ENCODE data around the gene ITGAE. TPM values are rescaled to one million over a fixed set of nuclear protein-coding genes. Genes with fewer than 3 reads are reported as not detected.

Gene ITGAE
- total RNA-seq, 1 experiment from 2014 or later: 20.9 TPM

- ChIA-PET CTCF (no interaction called here), POLR2A (no interaction called here)
- no peaks in the 10 kb centered on the region for H3K9me3 ChIP-seq (ENCODE audit: control insufficient read depth, insufficient read depth, low read depth, low read length)
- no peaks in the 10 kb centered on the region for H3K27me3 ChIP-seq (ENCODE audit: control insufficient read depth, insufficient read depth, low read length)
- H3K4me3 ChIP-seq (ENCODE audit: low read depth in 2 of 2, low read length in 2 of 2): no peak overlapping the region
- ATAC-seq (no peak), DNase-seq (ENCODE audit: low read depth, low spot score) (no peak)
- no peaks in the 10 kb centered on the region for H3K36me3 ChIP-seq (ENCODE audit: control insufficient read depth, insufficient read depth, low read length)
- no TSS peak for BruUV-seq (replicated peaks)
- no peaks in the 10 kb centered on the region for H3K4me1 ChIP-seq (ENCODE audit: control insufficient read depth, insufficient read depth, low read length)
- in situ Hi-C loops (cut with HindIII; ENCODE audit: low pct_unique_long_range_greater_than_20kb, low sequenced_read_pairs) (no loop called here), intact Hi-C loops (cut with micrococcal nuclease; ENCODE audit: unreplicated experiment) (no loop called here)
- H3K27ac ChIP-seq (ENCODE audit: low read length): no peak overlapping the region
- TF ChIP-seq CTCF (IDR thresholded peaks at IDR 0.05): no peak
- TF ChIP-seq REST (IDR thresholded peaks at IDR 0.05; ENCODE audit: insufficient read depth in 1 of 2, low read depth in 2 of 2, low read length in 1 of 2): no peak
- no peak for TF ChIP-seq TCF7L2 (IDR thresholded peaks at IDR 0.05; ENCODE audit: low read depth, low read length)
- no peak for TF ChIP-seq POLR2AphosphoS5 (IDR thresholded peaks at IDR 0.05; ENCODE audit: low read depth, low read length)
- TF ChIP-seq SIN3A (IDR thresholded peaks at IDR 0.05; ENCODE audit: borderline replicate concordance, insufficient read depth, low read depth, low read length): no peak
These were observed 32.6 kb downstream of the ITGAE start for GRCh38 chr17:3768341-3768740.

- no peaks in the 10 kb centered on the region for H3K4me1 ChIP-seq (ENCODE audit: control insufficient read depth, insufficient read depth, low read length)
- no peak overlapping the region for H3K4me3 ChIP-seq (ENCODE audit: low read depth in 2 of 2, low read length in 2 of 2)
- H3K27me3 ChIP-seq (ENCODE audit: control insufficient read depth, insufficient read depth, low read length): no peaks in the 10 kb centered on the region
- no peak overlapping the region for H3K27ac ChIP-seq (ENCODE audit: low read length)
- DNase-seq (ENCODE audit: low read depth, low spot score): no peak
- CTCF ChIA-PET: interaction anchor here (0.6 kb wide), 1 partner anchor 84 kb away, joined by 4 read pairs; no protein-coding TSS in a partner anchor
- no peak for TF ChIP-seq CTCF (IDR thresholded peaks at IDR 0.05)
- no peak for TF ChIP-seq TCF7L2 (IDR thresholded peaks at IDR 0.05; ENCODE audit: low read depth, low read length)
- TF ChIP-seq REST (IDR thresholded peaks at IDR 0.05; ENCODE audit: insufficient read depth in 1 of 2, low read depth in 2 of 2, low read length in 1 of 2): no peak
- no peak for TF ChIP-seq SIN3A (IDR thresholded peaks at IDR 0.05; ENCODE audit: borderline replicate concordance, insufficient read depth, low read depth, low read length)
- no peak for TF ChIP-seq POLR2AphosphoS5 (IDR thresholded peaks at IDR 0.05; ENCODE audit: low read depth, low read length)
- POLR2A ChIA-PET: no interaction called here
- ATAC-seq: no peak
- H3K9me3 ChIP-seq (ENCODE audit: control insufficient read depth, insufficient read depth, low read depth, low read length): no peaks in the 10 kb centered on the region
- in situ Hi-C loops (cut with HindIII; ENCODE audit: low pct_unique_long_range_greater_than_20kb, low sequenced_read_pairs) (no loop called here), intact Hi-C loops (cut with micrococcal nuclease; ENCODE audit: unreplicated experiment) (no loop called here)
- H3K36me3 ChIP-seq (ENCODE audit: control insufficient read depth, insufficient read depth, low read length): no peaks in the 10 kb centered on the region
- no TSS peak for BruUV-seq (replicated peaks)
These were observed 34.2 kb downstream of the ITGAE start for GRCh38 chr17:3766779-3767178.

Data from Panc1 (cell line).